Measurements from ENCODE around the gene MBLAC1.

Gene MBLAC1

DNA sequence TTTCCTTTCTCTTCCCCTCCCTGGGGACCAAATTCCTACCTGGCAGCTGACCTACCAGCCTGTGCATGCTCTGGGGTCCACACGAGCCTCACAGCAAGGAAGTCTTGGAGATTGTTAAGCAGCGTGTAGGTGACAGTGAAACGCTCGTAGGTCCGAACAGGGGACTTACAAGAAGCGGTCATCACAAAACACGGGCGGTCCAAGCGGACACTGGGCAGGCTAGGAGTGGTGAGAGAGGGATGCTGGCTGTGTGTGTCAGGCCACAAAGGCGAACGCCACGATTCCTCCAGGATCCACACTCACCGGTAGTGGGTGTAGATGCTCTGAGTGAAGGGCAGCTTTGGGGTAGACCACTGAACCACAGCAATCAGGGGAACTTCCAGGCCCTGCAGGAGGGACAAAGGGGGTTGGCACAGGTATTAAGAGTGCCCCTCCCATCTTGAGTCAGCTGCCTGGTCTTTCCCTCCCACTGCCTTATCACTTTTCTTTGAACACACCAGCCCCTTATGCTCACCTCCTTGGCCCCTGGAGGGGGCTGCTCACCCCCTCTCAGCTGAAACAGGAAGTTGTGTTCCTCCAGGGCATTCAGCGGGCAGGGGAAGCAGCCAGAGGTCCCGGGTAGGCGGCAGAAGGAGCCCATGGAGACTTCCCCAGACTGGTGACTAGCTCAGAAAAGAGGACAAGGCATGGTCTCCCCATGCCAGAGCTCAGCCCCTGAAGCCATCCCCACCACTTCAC, 29.7 kb downstream of the MBLAC1 start:
- TF ChIP-seq, protein P1, sequence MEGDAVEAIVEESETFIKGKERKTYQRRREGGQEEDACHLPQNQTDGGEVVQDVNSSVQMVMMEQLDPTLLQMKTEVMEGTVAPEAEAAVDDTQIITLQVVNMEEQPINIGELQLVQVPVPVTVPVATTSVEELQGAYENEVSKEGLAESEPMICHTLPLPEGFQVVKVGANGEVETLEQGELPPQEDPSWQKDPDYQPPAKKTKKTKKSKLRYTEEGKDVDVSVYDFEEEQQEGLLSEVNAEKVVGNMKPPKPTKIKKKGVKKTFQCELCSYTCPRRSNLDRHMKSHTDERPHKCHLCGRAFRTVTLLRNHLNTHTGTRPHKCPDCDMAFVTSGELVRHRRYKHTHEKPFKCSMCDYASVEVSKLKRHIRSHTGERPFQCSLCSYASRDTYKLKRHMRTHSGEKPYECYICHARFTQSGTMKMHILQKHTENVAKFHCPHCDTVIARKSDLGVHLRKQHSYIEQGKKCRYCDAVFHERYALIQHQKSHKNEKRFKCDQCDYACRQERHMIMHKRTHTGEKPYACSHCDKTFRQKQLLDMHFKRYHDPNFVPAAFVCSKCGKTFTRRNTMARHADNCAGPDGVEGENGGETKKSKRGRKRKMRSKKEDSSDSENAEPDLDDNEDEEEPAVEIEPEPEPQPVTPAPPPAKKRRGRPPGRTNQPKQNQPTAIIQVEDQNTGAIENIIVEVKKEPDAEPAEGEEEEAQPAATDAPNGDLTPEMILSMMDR (IDR thresholded peaks at IDR 0.05), result no peak

DNA sequence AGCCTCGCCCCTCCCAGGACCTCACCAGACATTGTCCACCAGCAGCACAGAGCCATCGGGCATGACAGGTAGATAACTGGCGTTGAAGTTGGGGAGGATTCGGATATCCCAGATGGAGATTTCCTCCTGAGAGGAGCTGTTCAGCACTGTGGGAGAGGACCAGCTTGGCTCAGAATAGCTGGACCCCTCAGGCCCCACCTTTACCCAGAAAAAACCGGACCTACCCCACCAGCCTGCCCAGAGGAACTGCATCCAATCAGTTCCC, 30.2 kb downstream of the MBLAC1 start:
- TF ChIP-seq, protein P1 (IDR thresholded peaks at IDR 0.05), result no peak

DNA sequence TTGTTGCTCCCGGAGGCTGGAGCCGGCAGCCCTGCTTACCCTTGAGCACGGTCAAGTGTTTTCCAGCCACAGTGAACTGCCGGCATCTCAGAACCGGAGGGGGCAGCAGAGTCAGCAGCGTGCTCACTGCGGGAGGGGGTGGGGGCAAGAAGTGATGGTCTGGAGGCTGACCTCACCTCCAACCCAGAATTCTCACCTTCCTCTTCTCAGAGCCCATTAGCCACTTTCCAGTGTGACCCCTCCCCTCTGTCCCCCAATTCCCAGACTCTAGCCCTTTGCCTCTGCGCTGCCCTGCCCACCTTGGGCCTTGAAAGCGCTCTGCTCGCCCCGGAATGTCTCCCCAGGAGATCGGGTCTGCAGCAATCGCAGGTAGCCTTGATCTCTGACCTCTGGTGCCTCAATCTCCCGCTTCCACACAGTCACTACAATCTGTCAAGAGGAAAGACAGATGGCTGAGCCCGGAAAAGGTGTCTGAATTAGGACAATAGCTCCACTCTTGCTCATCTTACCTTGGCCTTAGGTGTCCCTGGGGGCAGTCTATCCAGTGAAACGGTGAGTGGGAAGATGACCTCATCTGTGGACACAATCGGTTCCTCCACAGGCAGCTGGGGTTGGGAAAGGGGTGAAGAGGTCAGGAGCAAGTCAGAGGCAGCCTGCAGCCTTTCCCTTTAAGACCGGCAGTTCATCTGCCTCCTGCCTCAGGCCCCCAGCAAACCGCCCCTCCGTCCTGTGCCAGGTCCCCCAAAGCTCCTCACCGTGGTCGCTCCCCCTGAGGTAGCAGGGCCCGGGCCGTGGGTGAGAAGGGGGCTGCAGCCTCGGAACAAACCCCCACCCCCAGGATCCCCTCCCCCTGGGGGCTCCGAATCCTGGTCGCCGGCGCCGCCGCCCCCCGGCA, 30.8 kb downstream of the MBLAC1 start:
- TF ChIP-seq, protein P1 (IDR thresholded peaks at IDR 0.05), result no peak

- TF ChIP-seq, protein P1 (IDR thresholded peaks at IDR 0.05), result no peak
These were observed 31.7 kb downstream of the MBLAC1 start, which contains the start of gene TRAPPC14 for GRCh38 chr7:100158229-100159098. TSS of gene TRAPPC14 (minus strand) at chr7:100158723. CDS start at chr7:100158499, 224 bp downstream.

GRCh38 chr7:100159099-100159623, 32.4 kb downstream of the MBLAC1 start:
- TF ChIP-seq, protein P1 (IDR thresholded peaks at IDR 0.05), result no peak

GRCh38 chr7:100160067-100160466, 33.3 kb downstream of the MBLAC1 start:
- TF ChIP-seq, protein P1 (IDR thresholded peaks at IDR 0.05), result no peak

DNA sequence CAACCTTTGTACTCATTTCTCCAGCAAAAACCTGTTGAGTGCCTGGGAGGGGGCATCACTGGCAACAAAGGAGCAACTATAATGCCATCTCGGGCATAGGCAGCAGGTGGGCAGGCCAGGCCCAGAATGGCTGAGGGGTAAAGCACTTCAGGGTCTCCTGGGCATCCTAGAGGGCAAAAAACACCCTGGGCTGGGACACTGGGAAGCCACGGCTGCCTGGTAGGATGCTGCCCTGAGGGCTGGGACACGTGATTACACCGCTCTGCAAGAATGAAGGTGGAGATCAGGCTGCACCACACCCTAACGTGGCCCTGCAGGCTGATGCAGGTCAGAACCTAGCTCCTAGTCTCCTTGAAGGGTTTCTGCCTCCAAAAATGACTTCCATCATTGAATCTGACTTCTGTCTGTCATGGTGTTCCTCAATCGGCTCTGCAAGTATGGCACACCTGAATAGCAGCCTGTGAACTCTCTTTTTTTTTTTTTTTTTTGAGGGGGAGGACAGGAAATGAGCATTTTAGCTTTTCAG, 36.3 kb downstream of the MBLAC1 start:
- TF ChIP-seq, protein P1 (IDR thresholded peaks at IDR 0.05), result no peak

Data from LNCAP (cell line).